ENCODE results near the gene CAMKV.
"Not testable (repeated sequence)": the region's sequence is repeated elsewhere in the genome, so short reads cannot be mapped to it uniquely, and the experiment has no call there.

The CAMKV gene

GRCh38 chr3:49855662-49856061 lies 14.0 kb downstream of the CAMKV start:
- DNase-seq (ENCODE audit: low read depth, low spot score) = no peak

GRCh38 chr3:49845694-49846093 lies 24.0 kb downstream of the CAMKV start:
- DNase-seq (ENCODE audit: low read depth, low spot score) = no peak

DNA sequence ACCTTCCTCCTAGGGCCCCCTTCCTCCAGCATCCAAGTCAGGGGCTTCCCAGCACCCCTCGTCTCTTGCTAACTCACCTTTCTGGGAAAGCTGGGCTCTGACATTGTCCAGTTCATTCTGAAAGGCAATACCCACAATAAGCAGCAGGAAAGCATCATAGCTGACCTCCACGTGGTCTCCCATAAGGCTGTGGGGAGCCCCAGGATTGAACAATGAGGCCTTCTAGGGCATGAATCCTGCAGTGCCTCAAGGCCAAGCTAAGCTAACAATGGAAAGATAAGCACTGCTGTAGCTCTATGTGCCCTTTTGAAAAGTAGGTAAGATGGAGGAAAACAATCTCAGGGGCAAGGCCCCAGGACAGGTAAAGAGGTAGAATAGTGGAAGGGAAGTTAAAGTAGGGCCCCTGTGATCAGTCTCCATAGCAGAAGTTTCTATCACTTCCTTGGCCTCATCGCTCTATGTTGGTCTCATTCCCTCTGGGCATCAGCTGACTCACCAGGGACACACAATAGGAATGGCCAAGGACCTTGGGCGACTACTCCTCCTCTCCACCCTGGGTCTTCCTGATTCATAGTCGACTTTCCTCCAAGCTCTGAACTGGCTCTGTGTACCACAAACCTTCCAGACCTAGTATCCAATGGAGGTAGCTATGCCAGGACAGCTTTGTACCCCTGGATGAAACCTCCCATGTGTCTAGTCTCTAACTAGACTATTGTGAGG lies 25.1 kb downstream of the CAMKV start:
- DNase-seq (ENCODE audit: low read depth, low spot score) = no peak

GRCh38 chr3:49842843-49843517 lies 26.7 kb downstream of the CAMKV start:
- peak; percentile 13 for DNase-seq (ENCODE audit: low read depth, low spot score)

DNA sequence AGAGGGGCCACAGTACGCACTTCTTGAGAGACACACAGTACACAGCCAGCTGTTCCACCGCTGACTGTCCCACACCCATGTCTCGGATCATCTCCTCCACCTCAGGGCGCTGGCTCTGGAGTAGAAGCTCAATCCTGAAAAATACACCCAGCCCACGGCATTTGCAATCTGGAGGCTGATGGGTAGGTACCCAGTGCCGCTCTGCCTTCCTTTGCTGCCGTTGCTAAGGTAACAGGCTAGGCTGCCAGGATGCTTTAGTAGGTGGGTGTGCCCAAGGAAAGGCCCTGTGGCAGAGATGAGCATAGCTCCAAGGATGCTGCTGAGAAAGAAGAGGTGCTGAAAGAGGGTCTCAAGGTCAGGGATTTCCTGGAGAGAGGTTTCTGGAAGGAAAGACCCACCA lies 27.9 kb downstream of the CAMKV start:
- DNase-seq (ENCODE audit: low read depth, low spot score) = no peak

GRCh38 chr3:49841126-49841696 lies 28.5 kb downstream of the CAMKV start:
- DNase-seq (ENCODE audit: low read depth, low spot score) = peak; percentile 41

DNA sequence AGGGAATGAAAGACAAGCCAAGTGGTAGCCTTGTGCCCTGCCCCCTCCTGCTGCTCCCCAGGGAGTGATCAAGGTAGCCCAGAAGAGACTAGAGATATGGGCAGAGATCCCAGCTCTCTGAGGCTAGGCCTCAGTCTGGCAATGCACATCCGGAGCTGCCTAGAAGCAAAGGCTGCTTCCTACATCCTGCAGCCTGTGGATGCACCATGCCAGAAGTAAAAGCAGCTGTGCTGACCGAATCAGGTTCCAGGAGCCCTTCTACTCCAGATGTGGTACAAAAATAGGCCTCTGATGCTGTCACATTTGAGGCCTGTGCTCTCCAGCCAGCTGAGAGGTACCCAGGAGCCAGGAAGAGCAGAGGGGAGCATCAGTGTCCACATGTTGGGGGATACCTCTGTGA lies 29.3 kb downstream of the CAMKV start:
- no peak for DNase-seq (ENCODE audit: low read depth, low spot score)

DNA sequence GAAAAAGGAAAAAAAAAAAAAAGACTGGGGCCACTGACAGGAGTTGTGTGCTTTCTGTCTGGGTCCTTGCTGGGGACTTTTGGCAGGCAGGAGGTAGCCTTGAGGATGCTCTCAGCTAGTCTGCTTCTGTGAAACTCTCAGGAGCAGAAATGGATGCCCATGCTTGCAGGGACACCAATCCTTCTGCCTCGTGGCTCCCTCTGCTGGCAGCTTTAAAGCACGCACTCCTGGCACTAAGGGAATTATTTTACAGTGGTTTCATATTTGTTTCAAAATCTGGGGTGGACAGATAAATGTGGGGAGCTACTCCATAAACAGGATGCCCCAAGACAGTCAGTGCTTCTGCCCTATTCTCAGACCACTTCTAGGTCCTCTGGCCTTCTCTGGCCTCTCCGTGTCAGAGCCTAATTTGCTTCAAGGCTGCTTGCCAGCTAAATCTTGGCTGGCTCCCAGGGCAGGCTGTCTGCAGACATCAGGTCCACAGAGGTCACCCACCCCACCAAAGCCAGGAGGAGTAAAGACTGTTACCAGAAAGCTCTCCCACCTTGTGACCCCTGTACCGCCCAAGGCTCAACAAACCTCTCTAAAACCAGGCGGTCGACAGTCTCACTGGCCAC lies 30.4 kb downstream of the CAMKV start:
- peak; percentile 50 for DNase-seq (ENCODE audit: low read depth, low spot score)

- no peak for DNase-seq (ENCODE audit: low read depth, low spot score)
Measured at GRCh38 chr3:49831341-49831740, 38.4 kb downstream of the CAMKV start.

DNA sequence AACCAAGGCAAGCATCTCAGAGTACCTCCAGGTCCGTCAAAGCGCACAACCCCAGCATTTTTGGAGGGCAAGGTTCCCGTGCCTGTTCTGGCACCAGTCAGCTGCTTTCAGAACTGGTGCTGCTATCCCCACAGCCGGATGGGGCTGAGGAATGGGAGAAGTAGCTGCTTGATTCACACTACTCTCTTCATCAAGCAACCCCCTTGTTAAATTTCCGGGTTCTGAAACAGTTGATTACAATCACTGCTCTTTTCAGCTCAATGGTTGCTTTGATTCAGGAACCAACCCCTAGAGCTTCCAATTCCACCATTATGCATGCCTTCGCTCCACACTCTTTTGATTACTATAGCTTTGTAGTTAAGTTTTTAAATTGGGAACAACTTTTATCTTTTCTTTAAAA lies 43.7 kb downstream of the CAMKV start:
- DNase-seq (ENCODE audit: low read depth, low spot score) = no peak

GRCh38 chr3:49823131-49823530 lies 46.6 kb downstream of the CAMKV start:
- DNase-seq (ENCODE audit: low read depth, low spot score) = not testable (repeated sequence)

DNA sequence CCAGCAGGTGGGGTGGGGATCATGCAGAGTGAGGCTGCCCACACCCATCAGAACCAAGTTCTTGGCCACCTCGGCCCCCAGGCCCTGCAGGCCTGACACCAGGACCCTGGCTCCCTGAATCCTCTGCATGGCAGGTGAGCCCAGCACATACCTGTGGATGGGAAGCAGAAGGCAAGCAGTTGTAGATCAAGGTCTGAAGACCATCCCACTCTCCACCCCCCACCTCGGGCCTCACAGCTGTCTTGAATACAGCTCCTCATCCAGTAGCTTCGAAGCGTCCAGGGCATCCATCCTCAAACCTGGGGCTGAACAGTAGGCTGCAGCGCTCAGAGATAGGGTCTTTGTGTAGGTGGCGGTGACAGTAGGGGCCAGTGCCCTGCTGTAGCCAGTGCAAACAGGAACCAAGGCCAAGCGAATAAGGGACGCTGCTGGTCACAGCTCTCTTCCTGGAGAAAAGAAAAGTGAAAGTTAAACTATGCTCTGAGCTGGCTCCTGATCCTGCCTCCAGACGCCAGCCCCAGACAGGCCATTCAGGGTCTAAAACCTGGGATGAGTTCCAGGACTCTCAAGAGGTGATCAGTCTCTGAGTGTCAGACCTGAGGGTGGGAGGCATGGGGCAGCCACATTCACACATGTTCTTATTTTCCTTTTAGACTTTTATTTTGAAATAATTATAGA lies 56.1 kb downstream of the CAMKV start, which contains the start of gene UBA7:
Gene UBA7 (minus strand): TSS at position 457 of the 678 bp plus-strand sequence. CDS start 166 bp downstream, at position 291.
- no peak for DNase-seq (ENCODE audit: low read depth, low spot score)

DNA sequence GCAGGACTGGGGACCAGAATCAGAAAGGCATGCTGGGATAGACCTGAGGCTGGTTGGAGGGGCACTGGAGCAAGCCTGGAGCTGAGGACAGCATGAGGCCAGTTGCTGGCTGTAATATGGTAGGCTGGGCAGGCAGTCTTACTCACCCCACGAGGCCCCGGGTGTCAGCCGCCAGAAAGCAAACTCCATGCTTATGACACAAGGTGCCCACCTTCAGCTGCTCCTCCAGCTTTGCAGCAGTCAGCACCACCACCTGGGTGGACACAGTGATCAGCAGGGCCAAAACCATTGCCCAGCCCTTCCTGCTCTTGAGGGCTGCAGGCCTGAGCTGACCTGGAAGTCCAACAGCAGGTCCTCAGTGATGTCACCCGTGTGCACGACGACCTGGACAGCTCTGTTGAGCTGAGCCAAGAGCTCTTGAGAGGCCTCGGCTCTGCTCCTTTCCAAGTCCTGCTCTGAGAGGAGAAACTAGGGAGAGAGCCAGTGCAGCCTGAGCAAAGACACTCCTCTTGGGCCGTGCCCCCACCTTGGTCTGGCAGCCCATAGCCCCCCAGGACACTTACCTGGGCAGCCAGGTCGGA lies 56.7 kb downstream of the CAMKV start:
- DNase-seq (ENCODE audit: low read depth, low spot score) = no peak

All from ELF-1 (cell line).